H1 (cell line): ENCODE results near the gene TTC28. TPM values are rescaled to one million over a fixed set of nuclear protein-coding genes. Genes with fewer than 3 reads are reported as not detected.
A peak's percentile ranks its signal among the peaks of the same experiment; 100 is the strongest.

ENCODE experiments used
- CTCF ChIA-PET: fragments of 300-600 bp; sonication (Branson Sonifier 250); formaldehyde crosslinking; loops from one replicate; lab custom pipeline; 2021; ENCODE audit not compliant: partially characterized antibody; lab: Charles Lee
- POLR2A ChIA-PET: fragments of 300-600 bp; sonication (Branson Sonifier 250); formaldehyde crosslinking; loops from one replicate; lab custom pipeline; 2021; ENCODE audit warnings: inconsistent platforms; ENCODE audit not compliant: partially characterized antibody; lab: Charles Lee
- DNase-seq, 2 experiments: peaks; one replicate each; pipeline versions ENCODE4 v3.0.0 to v3.0.0-alpha.2; 2010 to 2022; ENCODE audit warnings: low spot score in 2 of 2, low read depth in 1 of 2, mixed read lengths in 1 of 2
- FAIRE-seq: peaks from 2 replicates; lab custom pipeline; 2011; peaks lifted over from hg19 to GRCh38; lab: Jason Lieb, UNC
- H2AFZ ChIP-seq: 2 replicates; pipeline ENCODE4 v1.8.1; 2012; ENCODE audit warnings: low read length, inconsistent platforms
- H2AK5ac ChIP-seq: 2 replicates; pipeline ENCODE4 v1.6.1; 2013; ENCODE audit warnings: low read depth, low read length
- H2BK120ac ChIP-seq: replicated peaks from 2 replicates; pipeline ENCODE3; 2013; ENCODE audit warnings: low read depth, low read length, inconsistent platforms
- H2BK12ac ChIP-seq: 2 replicates; pipeline ENCODE4 v1.6.1; 2013; ENCODE audit warnings: low read depth, low read length
- H2BK15ac ChIP-seq: 2 replicates; pipeline ENCODE4 v1.6.1; 2013; ENCODE audit warnings: low read length
- H2BK20ac ChIP-seq: 2 replicates; pipeline ENCODE4 v1.6.1; 2013; ENCODE audit warnings: low read length
- H2BK5ac ChIP-seq: 2 replicates; pipeline ENCODE4 v1.6.1; 2013; ENCODE audit warnings: low read depth, low read length
- H3K14ac ChIP-seq: 2 replicates; pipeline ENCODE4 v1.6.1; 2013; ENCODE audit warnings: inconsistent platforms; ENCODE audit not compliant: insufficient read length
- H3K18ac ChIP-seq: 2 replicates; pipeline ENCODE4 v1.6.1; 2013; ENCODE audit warnings: low read length; ENCODE audit errors: extremely low read depth
- H3K23ac ChIP-seq: 2 replicates; pipeline ENCODE4 v1.6.1; 2013; ENCODE audit warnings: inconsistent platforms; ENCODE audit not compliant: insufficient read length
- H3K23me2 ChIP-seq: 2 replicates; pipeline ENCODE4 v1.6.1; 2013; ENCODE audit warnings: low read depth, low read length
- H3K27ac ChIP-seq: 2 replicates; pipeline ENCODE4 v1.6.1; 2011; ENCODE audit warnings: low read depth, low read length, inconsistent platforms
- H3K27me3 ChIP-seq, 4 experiments: replicated peaks in 1 of 4; 1 replicate in 1 of 4; 2 replicates in 3 of 4; pipeline versions ENCODE4 v1.6.1 to v1.8.1; 2011 to 2013; ENCODE audit warnings: low read length in 3 of 4, mild to moderate bottlenecking in 3 of 4, inconsistent platforms in 2 of 4, mixed read lengths in 2 of 4, moderate library complexity in 1 of 4; ENCODE audit not compliant: control insufficient read depth in 3 of 4, insufficient read depth in 3 of 4; ENCODE audit errors: extremely low read depth in 1 of 4
- H3K36me3 ChIP-seq, 4 experiments: 2 replicates each; pipeline versions ENCODE4 v1.6.1 to v1.8.1; 2011 to 2013; ENCODE audit warnings: mild to moderate bottlenecking in 4 of 4, low read length in 3 of 4, moderate library complexity in 2 of 4, control low read depth in 1 of 4, inconsistent platforms in 1 of 4; ENCODE audit not compliant: insufficient read depth in 4 of 4, control insufficient read depth in 2 of 4
- H3K4ac ChIP-seq: replicated peaks from 2 replicates; pipeline ENCODE3; 2013; ENCODE audit warnings: low read length, low read depth, mixed read lengths, inconsistent platforms; ENCODE audit not compliant: insufficient read length
- H3K4me1 ChIP-seq, 4 experiments: replicated peaks in 1 of 4; 1 replicate in 1 of 4; 2 replicates in 3 of 4; pipeline versions ENCODE4 v1.6.1 to v1.8.1; 2011 to 2013; ENCODE audit warnings: low read length in 3 of 4, inconsistent platforms in 2 of 4, mixed read lengths in 1 of 4; ENCODE audit not compliant: insufficient read depth in 4 of 4, control insufficient read depth in 3 of 4
- H3K4me2 ChIP-seq, 2 experiments: 2 replicates each; pipeline versions ENCODE4 v1.6.1 to v1.8.1; 2011 to 2013; ENCODE audit warnings: low read depth in 2 of 2, low read length in 2 of 2, control low read depth in 1 of 2, inconsistent platforms in 1 of 2, mild to moderate bottlenecking in 1 of 2; ENCODE audit not compliant: insufficient read depth in 1 of 2
- H3K4me3 ChIP-seq, 4 experiments: fragments of 200-600, 300-600 bp in 1 of 4; sonication (generic), shearing (Covaris generic), sonication (Bioruptor Twin) in 1 of 4; 2 replicates each; pipeline versions ENCODE4 v1.5.1 to v1.8.1; 2011 to 2016; ENCODE audit warnings: low read length in 4 of 4, low read depth in 3 of 4, control low read depth in 2 of 4, inconsistent platforms in 2 of 4, mild to moderate bottlenecking in 2 of 4, mixed read lengths in 1 of 4, moderate library complexity in 1 of 4; ENCODE audit not compliant: insufficient read depth in 2 of 4; ENCODE audit errors: extremely low read depth in 1 of 4
- H3K56ac ChIP-seq: replicated peaks from 2 replicates; pipeline ENCODE3; 2013; ENCODE audit warnings: low read depth, mild to moderate bottlenecking, mixed read lengths, low read length, inconsistent platforms; ENCODE audit not compliant: insufficient read length
- H3K79me1 ChIP-seq: 2 replicates; pipeline ENCODE4 v1.6.1; 2013; ENCODE audit warnings: low read depth, low read length, control low read depth
- H3K79me2 ChIP-seq, 2 experiments: 2 replicates each; pipeline versions ENCODE4 v1.6.1 to v1.8.1; 2012 to 2013; ENCODE audit warnings: low read length in 2 of 2, mild to moderate bottlenecking in 2 of 2, inconsistent platforms in 1 of 2; ENCODE audit not compliant: insufficient read depth in 2 of 2, control insufficient read depth in 1 of 2
- H3K9ac ChIP-seq, 4 experiments: replicated peaks in 1 of 4; 1 replicate in 1 of 4; 2 replicates in 3 of 4; pipeline versions ENCODE4 v1.6.1 to v1.8.1; 2011 to 2013; ENCODE audit warnings: low read depth in 3 of 4, low read length in 3 of 4, control low read depth in 2 of 4, mild to moderate bottlenecking in 2 of 4, moderate library complexity in 2 of 4, inconsistent platforms in 1 of 4; ENCODE audit errors: extremely low read depth in 1 of 4
- H3K9me3 ChIP-seq, 2 experiments: 2 replicates each; pipeline versions ENCODE4 v1.6.1 to v1.8.1; 2012 to 2013; ENCODE audit warnings: mild to moderate bottlenecking in 2 of 2, moderate library complexity in 2 of 2, control low read depth in 1 of 2, inconsistent platforms in 1 of 2, low read depth in 1 of 2, low read length in 1 of 2, mixed read lengths in 1 of 2; ENCODE audit not compliant: insufficient read depth in 2 of 2
- H4K20me1 ChIP-seq, 2 experiments: replicated peaks in 1 of 2; 2 replicates each; pipeline versions ENCODE3 to v1.8.1; 2011 to 2013; ENCODE audit warnings: inconsistent platforms in 2 of 2, low read length in 2 of 2, mild to moderate bottlenecking in 1 of 2; ENCODE audit not compliant: insufficient read depth in 2 of 2, control insufficient read depth in 1 of 2
- H4K5ac ChIP-seq: 2 replicates; pipeline ENCODE4 v1.6.1; 2013; ENCODE audit warnings: low read length, low read depth, mixed read lengths, inconsistent platforms; ENCODE audit not compliant: insufficient read length
- H4K8ac ChIP-seq: 2 replicates; pipeline ENCODE4 v1.8.0; 2013; ENCODE audit warnings: mild to moderate bottlenecking, moderate library complexity, low read length, inconsistent platforms; ENCODE audit not compliant: insufficient read depth; ENCODE audit errors: extremely low read depth
- H4K91ac ChIP-seq: replicated peaks from 2 replicates; pipeline ENCODE3; 2013; ENCODE audit warnings: low read length, mixed read lengths, inconsistent platforms; ENCODE audit not compliant: insufficient read length
- CBX8 ChIP-seq: fragments of 300-800, 300-1000 bp; sonication (generic); IDR thresholded peaks from 2 replicates; pipeline ENCODE4 v1.7.1; 2016; ENCODE audit warnings: low read depth, low read length, borderline replicate concordance
- CHD2 ChIP-seq: IDR thresholded peaks from 2 replicates; pipeline ENCODE4 v1.6.1; 2012; ENCODE audit warnings: low read length, improper control_type of control experiment
- KDM5A ChIP-seq: fragments of 200-600 bp; IDR thresholded peaks from 2 replicates; pipeline ENCODE4 v1.7.1; 2012; ENCODE audit warnings: mild to moderate bottlenecking, low read length, inconsistent platforms, mixed read lengths
- RAD21 ChIP-seq, 2 experiments: IDR thresholded peaks in 1 of 2; conservative IDR thresholded peaks in 1 of 2; 2 replicates each; pipeline ENCODE4 v1.6.1; 2011; ENCODE audit warnings: low read depth in 2 of 2, low read length in 2 of 2, improper control_type of control experiment in 1 of 2, inconsistent platforms in 1 of 2, mild to moderate bottlenecking in 1 of 2, moderate library complexity in 1 of 2
- SAP30 ChIP-seq: fragments of 300-600 bp; sonication (generic); IDR thresholded peaks from 2 replicates; pipeline ENCODE4 v1.7.1; 2012; ENCODE audit warnings: low read length, moderate library complexity, mild to moderate bottlenecking, inconsistent platforms; ENCODE audit not compliant: insufficient read depth, insufficient replicate concordance
- SRF ChIP-seq: IDR thresholded peaks from 2 replicates; pipeline ENCODE4 v1.6.1; 2011; ENCODE audit warnings: mild to moderate bottlenecking, low read depth, low read length, moderate library complexity
- TEAD4 ChIP-seq: IDR thresholded peaks from 2 replicates; pipeline ENCODE4 v1.6.1; 2012; ENCODE audit warnings: low read depth, low read length, inconsistent platforms, mixed read lengths
- WGBS, 2 experiments: shearing (Covaris generic) in 1 of 2; methylation state at CpG; one replicate each; pipeline versions ENCODE4 v1.1.6 to v1.1.7; 2013 to 2015; ENCODE audit warnings: low lambda C conversion rate in 2 of 2, mixed read lengths in 2 of 2, inconsistent platforms in 1 of 2, low coverage in 1 of 2, missing lambda C conversion rate in 1 of 2; ENCODE audit not compliant: insufficient replicate concordance in 2 of 2, insufficient coverage in 1 of 2, insufficient read length in 1 of 2; ENCODE audit errors: extremely low coverage in 1 of 2, missing lambda C conversion rate in 1 of 2; 5-methylcytosine and 5-hydroxymethylcytosine counted together
- polyA plus RNA-seq, 7 experiments: library from polyadenylated mRNA; depleted of rRNA in 3 of 7; stranded (reverse) in 5 of 7; unstranded in 2 of 7; fragments of >200 nt in 5 of 7; fragments of 200-250 nt in 2 of 7; gene quantifications; 1 replicate in 5 of 7; 2 replicates in 1 of 7; 4 replicates in 1 of 7; pipeline versions ENCODE4 v1.2.1 to v1.2.3, GENCODE V29; 2011 to 2013; ENCODE audit warnings: missing spikeins in 2 of 7, mixed read lengths in 2 of 7
- total RNA-seq: library from RNA; stranded (reverse); fragmentation: NEBNext Ultra II Directional; extraction: Animal tissue kit (Norgen Biotek cat#: 25700); gene quantifications from 2 replicates; pipeline ENCODE4 v1.2.1, GENCODE V29; 2021

The TTC28 gene
- total and polyA plus RNA-seq, 2 of the 8 experiments (the other 6 are each of a cell fraction or from before 2014, with no cell fraction given), result 2.6 to 12.6 TPM

DNA sequence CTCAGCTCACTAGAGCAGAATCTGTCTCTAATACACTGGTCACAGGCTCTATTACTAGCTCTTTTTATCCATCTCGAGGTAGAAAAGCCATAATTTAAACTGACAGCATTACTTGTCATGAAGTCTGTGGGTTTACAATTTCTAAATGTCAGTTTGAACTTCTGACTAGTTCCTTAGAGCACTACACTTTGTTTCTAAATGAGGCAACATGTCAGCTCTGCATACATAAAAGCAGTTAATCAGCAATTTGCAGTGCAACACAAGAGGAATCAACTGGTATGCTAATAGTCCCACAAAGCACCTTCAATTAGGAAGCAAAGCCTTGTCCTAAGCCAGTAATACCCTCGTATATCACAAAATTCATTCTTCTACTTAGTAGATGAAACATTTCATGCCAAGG, 321.3 kb downstream of the TTC28 start:
- H4K8ac ChIP-seq, result no peak overlapping the region
- TF ChIP-seq CBX8 (no peak), SAP30 (no peak), RAD21 (IDR thresholded peaks at IDR 0.05 in 1 of 2, conservative IDR thresholded peaks at IDR 0.05 in 1 of 2; ENCODE audit: low read depth in 2 of 2, low read length in 2 of 2) (no peak), KDM5A (no peak), SRF (no peak), CHD2 (no peak), TEAD4 (no peak)
- TF ChIP-seq, all 59 proteins: peak for 0
- no peak overlapping the region for H3K4me3 ChIP-seq
- FAIRE-seq (peak; percentile 39), DNase-seq (no peak)
- no peak overlapping the region for H3K27ac ChIP-seq
- no peak overlapping the region for H2BK15ac ChIP-seq
- H3K79me2 ChIP-seq, result no peaks in the 10 kb centered on the region
- 66% methylated on average over 2 of the region's 2 CpGs; no CpG with 5 or more reads in 1 of the 2 experiments for WGBS, 2 experiments
- no peak overlapping the region for H2BK12ac ChIP-seq
- H2BK120ac ChIP-seq, result no peak overlapping the region
- no peak overlapping the region for H3K9ac ChIP-seq
- H3K36me3 ChIP-seq, result peaks cover 0 to 2% (median 0%) of the 10 kb centered on the region in 4 experiments; a peak in 1 of 8 replicates
- H3K4me1 ChIP-seq, result peaks cover 0 to 3% (median 0%) of the 10 kb centered on the region in 4 experiments; a peak in 2 of 7 replicates
- H3K9me3 ChIP-seq, result peaks cover 7 to 14% of the 10 kb centered on the region in 2 experiments; a peak in 3 of 4 replicates
- H4K5ac ChIP-seq, result no peak overlapping the region
- H3K27me3 ChIP-seq, result no peaks in the 10 kb centered on the region
- no peak overlapping the region for H3K14ac ChIP-seq
- H3K4ac ChIP-seq, result no peak overlapping the region
- no peak overlapping the region for H2BK5ac ChIP-seq
- no peak overlapping the region for H2AK5ac ChIP-seq
- no peak overlapping the region for H3K56ac ChIP-seq
- CTCF ChIA-PET, result interaction anchor here (1.1 kb wide), 1 partner anchor 12 kb away, joined by 3 read pairs; no protein-coding TSS in a partner anchor
- no peak overlapping the region for H2AFZ ChIP-seq
- H4K91ac ChIP-seq, result no peak overlapping the region
- no peak overlapping the region for H3K23ac ChIP-seq
- POLR2A ChIA-PET, result no interaction called here
- no peak overlapping the region; a peak in 1 of 4 replicates for H3K4me2 ChIP-seq
- no peak overlapping the region for H2BK20ac ChIP-seq
- no peak overlapping the region for H3K18ac ChIP-seq
- peaks cover 0 to 2% of the 10 kb centered on the region in 2 experiments for H4K20me1 ChIP-seq
- H3K23me2 ChIP-seq, result no peaks in the 10 kb centered on the region
- H3K79me1 ChIP-seq, result no peaks in the 10 kb centered on the region
